VCaP (cell line): ENCODE measurements around the gene ATF3.
"Not testable (repeated sequence)": the region's sequence is repeated elsewhere in the genome, so short reads cannot be mapped to it uniquely, and the experiment has no call there.

Source experiments
- H3K27ac ChIP-seq: fragments of 450-650 bp; 2 replicates; pipeline ENCODE4 v1.5.1; 2017
- TF ChIP-seq, protein P1 (sequence below): fragments of 450-650 bp; conservative IDR thresholded peaks from 2 replicates; pipeline ENCODE4 v1.5.1; 2017; ENCODE audit warnings: mild to moderate bottlenecking, moderate library complexity

Gene ATF3

GRCh38 chr1:212634252-212634651 is 25.7 kb downstream of the ATF3 start:
- no peak overlapping the region for H3K27ac ChIP-seq

GRCh38 chr1:212635141-212635631 is 26.6 kb downstream of the ATF3 start:
- TF ChIP-seq, protein P1, sequence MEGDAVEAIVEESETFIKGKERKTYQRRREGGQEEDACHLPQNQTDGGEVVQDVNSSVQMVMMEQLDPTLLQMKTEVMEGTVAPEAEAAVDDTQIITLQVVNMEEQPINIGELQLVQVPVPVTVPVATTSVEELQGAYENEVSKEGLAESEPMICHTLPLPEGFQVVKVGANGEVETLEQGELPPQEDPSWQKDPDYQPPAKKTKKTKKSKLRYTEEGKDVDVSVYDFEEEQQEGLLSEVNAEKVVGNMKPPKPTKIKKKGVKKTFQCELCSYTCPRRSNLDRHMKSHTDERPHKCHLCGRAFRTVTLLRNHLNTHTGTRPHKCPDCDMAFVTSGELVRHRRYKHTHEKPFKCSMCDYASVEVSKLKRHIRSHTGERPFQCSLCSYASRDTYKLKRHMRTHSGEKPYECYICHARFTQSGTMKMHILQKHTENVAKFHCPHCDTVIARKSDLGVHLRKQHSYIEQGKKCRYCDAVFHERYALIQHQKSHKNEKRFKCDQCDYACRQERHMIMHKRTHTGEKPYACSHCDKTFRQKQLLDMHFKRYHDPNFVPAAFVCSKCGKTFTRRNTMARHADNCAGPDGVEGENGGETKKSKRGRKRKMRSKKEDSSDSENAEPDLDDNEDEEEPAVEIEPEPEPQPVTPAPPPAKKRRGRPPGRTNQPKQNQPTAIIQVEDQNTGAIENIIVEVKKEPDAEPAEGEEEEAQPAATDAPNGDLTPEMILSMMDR, result no peak
- no peak overlapping the region for H3K27ac ChIP-seq

More at GRCh38 chr1:212634252-212634651, 25.7 kb downstream of the ATF3 start:
- TF ChIP-seq, protein P1, result no peak

GRCh38 chr1:212637902-212638301 is 29.3 kb downstream of the ATF3 start:
- TF ChIP-seq, protein P1, result no peak
- no peak overlapping the region for H3K27ac ChIP-seq

- no peak overlapping the region for H3K27ac ChIP-seq
- TF ChIP-seq, protein P1, result no peak
Observed at GRCh38 chr1:212638492-212639151, 30.1 kb downstream of the ATF3 start.

DNA sequence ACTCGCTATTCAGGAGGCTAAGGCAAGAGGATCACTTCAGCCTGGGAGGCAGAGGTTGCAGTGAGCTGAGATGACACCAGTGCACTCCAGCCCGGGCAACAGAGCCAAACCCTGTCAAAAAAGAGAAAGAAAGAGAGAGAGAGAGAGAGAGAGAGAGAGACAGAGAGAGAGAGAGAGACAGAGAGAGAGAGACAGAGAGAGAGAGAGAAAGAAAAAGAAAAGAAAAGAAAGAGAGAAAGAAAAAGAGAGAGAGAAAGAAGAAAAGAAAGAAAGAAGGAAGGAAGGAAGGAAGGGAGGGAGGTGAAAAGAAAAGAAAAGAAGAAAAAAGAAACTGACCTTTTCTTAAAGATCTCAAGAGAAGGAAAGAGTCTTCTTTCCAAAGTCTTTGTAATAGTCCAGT is 31.0 kb downstream of the ATF3 start:
- not testable (repeated sequence) for H3K27ac ChIP-seq

GRCh38 chr1:212640223-212640878 is 31.8 kb downstream of the ATF3 start:
- TF ChIP-seq, protein P1, result no peak
- no peak overlapping the region for H3K27ac ChIP-seq

- H3K27ac ChIP-seq, result no peak overlapping the region
- TF ChIP-seq, protein P1, result no peak
Observed at GRCh38 chr1:212641956-212642355, 33.4 kb downstream of the ATF3 start.

- H3K27ac ChIP-seq, result no peak overlapping the region
- TF ChIP-seq, protein P1, result no peak
Observed at GRCh38 chr1:212643877-212644276, 35.3 kb downstream of the ATF3 start.
